HCT116 (cell line): ENCODE measurements around the gene MCCD1. TPM values are rescaled to one million over a fixed set of nuclear protein-coding genes. Genes with fewer than 3 reads are reported as not detected.
A peak's percentile ranks its signal among the peaks of the same experiment; 100 is the strongest.

Experiments used
- ATAC-seq: fragments of 200-7000 bp; cut with Tn5 transposase; 2 replicates; pipeline ENCODE4 v1.9.1; 2020; ENCODE audit warnings: mild to moderate bottlenecking, moderate library complexity
- BruUV-seq: library from RNA; stranded (reverse); fragments of 400-500 nt; replicated peaks from 2 replicates; lab custom pipeline; 2021; lab: Mats Ljungman, UMichigan
- CTCF ChIA-PET: fragments of 300-600 bp; sonication (Branson Sonifier 250); formaldehyde crosslinking; loops from one replicate; lab custom pipeline; 2021; ENCODE audit warnings: antibody characterized with exemption; lab: Charles Lee
- POLR2A ChIA-PET: fragments of 300-600, 350-600 bp; sonication (Branson Sonifier 250); formaldehyde crosslinking; loops from one replicate; lab custom pipeline; 2021; ENCODE audit warnings: antibody characterized with exemption; lab: Charles Lee
- RAD21 ChIA-PET, 2 experiments: fragments of 300-600 bp; sonication (Branson Sonifier 250); formaldehyde crosslinking; loops; one replicate each; lab custom pipeline; 2023; ENCODE audit warnings: low total read pairs in 2 of 2; ENCODE audit not compliant: uncharacterized antibody in 2 of 2, unreplicated experiment in 2 of 2, low non-redundant PET in 1 of 2; lab: Charles Lee
- DNase-seq: peaks from one replicate; pipeline ENCODE4 v3.0.0-alpha.2; 2010; ENCODE audit warnings: low read depth, low spot score
- H2AFZ ChIP-seq: fragments of 200-600 bp; shearing (Covaris generic), sonication (generic); 2 replicates; pipeline ENCODE4 v1.6.1; 2017; ENCODE audit warnings: low read depth, mixed run types, mixed read lengths, antibody characterized with exemption, low read length; ENCODE audit not compliant: poor library complexity, severe bottlenecking
- H3K27ac ChIP-seq: 2 replicates; pipeline ENCODE4 v1.5.1; 2012; ENCODE audit warnings: low read depth, low read length
- H3K27me3 ChIP-seq: fragments of 200-600 bp; sonication (generic); 2 replicates; pipeline ENCODE4 v1.6.1; 2016; ENCODE audit warnings: mixed run types, low read length, mixed read lengths; ENCODE audit not compliant: insufficient read depth
- H3K36me3 ChIP-seq, 2 experiments: fragments of 200-500 bp in 1 of 2; fragments of 200-600 bp in 1 of 2; sonication (Bioruptor generic) in 1 of 2; sonication (generic) in 1 of 2; 2 replicates each; pipeline versions ENCODE4 v1.5.1 to v1.6.1; 2014 to 2016; ENCODE audit warnings: low read length in 2 of 2, inconsistent platforms in 1 of 2, mixed read lengths in 1 of 2, mixed run types in 1 of 2; ENCODE audit not compliant: insufficient read depth in 2 of 2, control insufficient read depth in 1 of 2
- H3K4me1 ChIP-seq, 2 experiments: fragments of 200-600 bp in 1 of 2; sonication (generic) in 1 of 2; 2 replicates each; pipeline versions ENCODE4 v1.5.1 to v1.6.1; 2012 to 2017; ENCODE audit warnings: low read length in 2 of 2, inconsistent platforms in 1 of 2, mild to moderate bottlenecking in 1 of 2, mixed read lengths in 1 of 2, mixed run types in 1 of 2, moderate library complexity in 1 of 2; ENCODE audit not compliant: insufficient read depth in 2 of 2, control insufficient read depth in 1 of 2
- H3K4me2 ChIP-seq: fragments of 200-600 bp; sonication (generic); 2 replicates; pipeline ENCODE4 v1.6.1; 2017; ENCODE audit warnings: mixed run types, low read length, mixed read lengths
- H3K4me3 ChIP-seq, 2 experiments: fragments of 200-600 bp in 1 of 2; sonication (generic) in 1 of 2; replicated peaks in 1 of 2; 2 replicates each; pipeline ENCODE4 v1.5.1; 2011 to 2016; ENCODE audit warnings: low read length in 2 of 2, control low read depth in 1 of 2, low read depth in 1 of 2, mild to moderate bottlenecking in 1 of 2, mixed read lengths in 1 of 2, mixed run types in 1 of 2
- H3K79me2 ChIP-seq: fragments of 200-600 bp; sonication (generic); 2 replicates; pipeline ENCODE4 v1.6.1; 2017; ENCODE audit warnings: mild to moderate bottlenecking, mixed run types, low read length, moderate library complexity, mixed read lengths; ENCODE audit not compliant: insufficient read depth
- H3K9ac ChIP-seq: fragments of 200-600 bp; sonication (generic); 2 replicates; pipeline ENCODE4 v1.6.1; 2016; ENCODE audit warnings: low read length, mixed read lengths
- H3K9me2 ChIP-seq: fragments of 200-600 bp; sonication (generic), shearing (Covaris generic); 2 replicates; pipeline ENCODE4 v1.6.1; 2017; ENCODE audit warnings: mixed run types, mild to moderate bottlenecking, moderate library complexity; ENCODE audit not compliant: insufficient read depth
- H3K9me3 ChIP-seq, 2 experiments: fragments of 200-500 bp in 1 of 2; fragments of 200-600 bp in 1 of 2; sonication (Bioruptor generic) in 1 of 2; sonication (generic) in 1 of 2; 2 replicates each; pipeline ENCODE4 v1.6.1; 2014 to 2017; ENCODE audit warnings: low read length in 2 of 2, mixed read lengths in 2 of 2, inconsistent platforms in 1 of 2, low read depth in 1 of 2, mild to moderate bottlenecking in 1 of 2, mixed run types in 1 of 2, moderate library complexity in 1 of 2; ENCODE audit not compliant: control insufficient read depth in 1 of 2, insufficient read depth in 1 of 2
- H4K20me1 ChIP-seq: fragments of 200-600 bp; sonication (generic), shearing (Covaris generic); 2 replicates; pipeline ENCODE4 v1.6.1; 2017; ENCODE audit warnings: mixed run types, mild to moderate bottlenecking, moderate library complexity; ENCODE audit not compliant: insufficient read depth
- EGR1 ChIP-seq: IDR thresholded peaks from 2 replicates; pipeline ENCODE4 v1.6.1; 2012; ENCODE audit warnings: low read depth
- EZH2 ChIP-seq: fragments of 200-600 bp; sonication (generic); IDR thresholded peaks from 2 replicates; pipeline ENCODE4 v1.6.1; 2017; ENCODE audit warnings: antibody characterized with exemption, mixed run types
- EZH2phosphoT487 ChIP-seq: fragments of 200-600 bp; IDR thresholded peaks from 2 replicates; pipeline ENCODE4 v1.6.1; 2018; ENCODE audit warnings: antibody characterized with exemption, borderline replicate concordance
- FOSL1 ChIP-seq: IDR thresholded peaks from 2 replicates; pipeline ENCODE4 v1.6.1; 2012; ENCODE audit warnings: low read depth
- POLR2AphosphoS5 ChIP-seq: IDR thresholded peaks from 2 replicates; pipeline ENCODE4 v1.6.1; 2011; ENCODE audit warnings: mild to moderate bottlenecking, low read depth, low read length, moderate library complexity
- REST ChIP-seq: IDR thresholded peaks from 2 replicates; pipeline ENCODE4 v1.6.1; 2012; ENCODE audit warnings: low read depth
- SP1 ChIP-seq: IDR thresholded peaks from 2 replicates; pipeline ENCODE4 v1.6.1; 2012; ENCODE audit warnings: low read depth
- TCF7L2 ChIP-seq: IDR thresholded peaks from 2 replicates; pipeline ENCODE4 v1.7.0; 2011; ENCODE audit warnings: borderline replicate concordance, inconsistent platforms; ENCODE audit not compliant: insufficient read depth, insufficient read length; ENCODE audit errors: extremely low read depth
- ZFX ChIP-seq: fragments of 450-650 bp; IDR thresholded peaks from 2 replicates; pipeline ENCODE4 v1.6.1; 2017
- intact Hi-C: fragments of 100-400 bp; cut with micrococcal nuclease; formaldehyde crosslinking; loops from 2 replicates; pipeline ENCODE4 v1.10.0; 2022
- total RNA-seq: library from RNA; stranded (reverse); gene quantifications from one replicate; pipeline ENCODE4 v1.2.1, GENCODE V29; 2021; ENCODE audit not compliant: unreplicated experiment

Gene MCCD1
- total RNA-seq, 1 experiment from 2014 or later, result not detected

DNA sequence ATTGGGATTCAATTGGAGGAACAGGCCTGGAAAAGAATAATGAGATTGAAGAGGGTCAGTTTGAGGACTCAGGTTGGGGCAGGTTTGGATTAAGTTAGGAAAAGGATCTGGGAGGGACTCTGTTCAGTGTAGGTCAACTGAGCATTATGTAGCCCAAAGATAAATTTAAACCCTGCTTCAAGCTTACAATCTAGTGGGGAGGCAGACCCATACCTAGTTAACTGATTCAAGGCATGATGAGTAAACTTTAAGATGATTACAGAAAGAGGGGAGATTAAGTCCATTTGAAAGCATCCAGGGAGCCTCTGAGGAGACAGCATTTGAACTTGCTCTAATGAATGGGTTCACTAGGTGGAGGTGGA is 31.9 kb downstream of the MCCD1 start:
- Histone ChIP-seq H3K4me1 (peaks cover 5 to 24% of the 10 kb centered on the region in 2 experiments; a peak in 3 of 4 replicates), H3K9me2 (no peaks in the 10 kb centered on the region), H3K4me3 (0 out of 4 replicates have a peak overlapping the region, but pooled peaks of 1 of the 2 experiments have one; percentile 24), H3K9ac (peak overlapping the region; percentile 31), H3K27ac (no peak overlapping the region), H3K9me3 (no peaks in the 10 kb centered on the region), H3K36me3 (peaks cover 16 to 20% of the 10 kb centered on the region in 2 experiments), H2AFZ (no peak overlapping the region), H3K79me2 (peaks cover 6% of the 10 kb centered on the region; the same call in 1 of the 2 replicates), H3K4me2 (peak overlapping the region; percentile 72), H4K20me1 (no peaks in the 10 kb centered on the region), H3K27me3 (no peaks in the 10 kb centered on the region)
- TF ChIP-seq POLR2AphosphoS5, result no peak
- TF ChIP-seq TCF7L2, result no peak
- TF ChIP-seq REST, result no peak
- no peak for TF ChIP-seq FOSL1
- TF ChIP-seq ZFX, result no peak
- no peak for TF ChIP-seq EZH2
- no peak for TF ChIP-seq EZH2phosphoT487
- no peak for TF ChIP-seq SP1
- no peak for TF ChIP-seq EGR1
- ATAC-seq, result peak; percentile 28; the same call in 1 of the 2 replicates
- CTCF ChIA-PET, result no interaction called here
- no peak for DNase-seq
- RAD21 ChIA-PET, result no interaction called here
- intact Hi-C loops, result no loop called here
- POLR2A ChIA-PET, result no interaction called here
- BruUV-seq, result no TSS peak
